ENCODE measurements around the gene METTL15.

GRCh38 chr11:28303477-28304191 is 195.4 kb downstream of the METTL15 start:
- TF ChIP-seq EZH2phosphoT487 (IDR thresholded peaks at IDR 0.05) (no peak), CTCF (IDR thresholded peaks at IDR 0.05) (no peak)

Measured in neural progenitor cell (in vitro differentiated cells).